ENCODE data around the gene CBX5. TPM values are rescaled to one million over a fixed set of nuclear protein-coding genes. Genes with fewer than 3 reads are reported as not detected.
A peak's percentile ranks its signal among the peaks of the same experiment; 100 is the strongest.

CBX5 gene
- total and polyA plus RNA-seq, 2 of the 8 experiments (the other 6 are each of a cell fraction or from before 2014, with no cell fraction given): 62.4 to 231 TPM

DNA sequence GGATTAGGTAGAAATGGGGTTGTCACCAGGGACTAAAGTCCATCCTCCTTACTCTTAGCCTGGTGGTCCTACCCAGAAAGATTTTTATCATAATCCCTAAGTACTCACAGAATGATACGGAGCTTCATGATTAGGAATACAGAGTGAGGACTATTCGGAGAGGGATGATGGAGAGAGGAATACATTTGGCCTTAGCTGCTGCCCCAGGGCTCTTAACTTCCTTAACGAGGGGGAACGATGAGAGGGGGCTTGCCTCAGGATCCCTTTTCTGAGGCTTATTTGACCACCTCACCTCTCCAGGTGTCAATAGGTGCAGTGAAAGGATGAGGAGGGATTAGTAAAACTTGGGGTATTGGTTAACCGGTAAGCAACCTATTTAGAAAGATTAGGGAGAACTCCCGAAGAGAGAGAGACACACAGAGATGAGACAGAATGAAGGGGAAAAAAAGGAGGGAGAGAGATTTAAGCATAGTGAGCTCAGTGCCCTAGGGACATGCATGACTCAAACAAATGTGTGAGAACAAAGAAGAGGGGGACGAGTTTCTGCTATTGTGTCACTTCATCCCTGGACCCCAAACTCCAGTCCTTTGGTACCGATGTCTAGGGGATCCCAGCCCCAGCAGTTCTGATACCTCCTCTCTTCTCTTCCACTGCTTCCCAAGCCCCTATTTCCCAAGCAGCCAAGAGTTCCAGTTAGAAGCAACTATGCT lies 19.7 kb upstream of the CBX5 start:
- no peak for FAIRE-seq
- H3K14ac ChIP-seq (ENCODE audit: insufficient read length): no peak overlapping the region
- CTCF ChIA-PET (ENCODE audit: partially characterized antibody): interaction anchor here (0.7 to 14.9 kb wide), 18 partner anchors 8 to 119 kb away, joined by 3 to 618 read pairs (median 6); partner anchors contain the start of gene COPZ1
- TF ChIP-seq CTBP2 (IDR thresholded peaks at IDR 0.05; ENCODE audit: borderline replicate concordance, insufficient read depth, insufficient read length, low read length) (no peak), MAFK (IDR thresholded peaks at IDR 0.05; ENCODE audit: low read depth, low read length) (no peak), JUND (IDR thresholded peaks at IDR 0.05; ENCODE audit: low read length) (no peak), SIX5 (IDR thresholded peaks at IDR 0.05; ENCODE audit: low read depth, low read length) (no peak), BACH1 (IDR thresholded peaks at IDR 0.05; ENCODE audit: low read length) (no peak), CBX8 (IDR thresholded peaks at IDR 0.05; ENCODE audit: borderline replicate concordance, low read depth, low read length) (no peak), BCL11A (IDR thresholded peaks at IDR 0.05; ENCODE audit: low read depth in 2 of 2, low read length in 2 of 2) (no peak), SIRT6 (IDR thresholded peaks at IDR 0.05; ENCODE audit: low read length) (no peak), MAX (IDR thresholded peaks at IDR 0.05) (no peak), NRF1 (IDR thresholded peaks at IDR 0.05; ENCODE audit: low read depth, low read length) (no peak), GTF2F1 (IDR thresholded peaks at IDR 0.05; ENCODE audit: borderline replicate concordance, low read depth, low read length) (no peak), CEBPB (IDR thresholded peaks at IDR 0.05; ENCODE audit: low read depth, low read length) (no peak), RFX5 (IDR thresholded peaks at IDR 0.05; ENCODE audit: borderline replicate concordance, low read depth, low read length) (no peak)

More for the DNA sequence above, 19.7 kb upstream of the CBX5 start:
- no peak overlapping the region for H2BK120ac ChIP-seq (replicated peaks; ENCODE audit: low read depth, low read length)
- H3K18ac ChIP-seq (ENCODE audit: extremely low read depth, low read length): peak overlapping the region; percentile 55; the same call in 1 of the 2 replicates
- H3K4me1 ChIP-seq (replicated peaks in 1 of 4; ENCODE audit: control insufficient read depth in 3 of 4, insufficient read depth in 4 of 4, low read length in 3 of 4): peaks cover 12 to 32% (median 21%) of the 10 kb centered on the region in 4 experiments
- H3K4me3 ChIP-seq (ENCODE audit: extremely low read depth in 1 of 4, insufficient read depth in 2 of 4, low read depth in 3 of 4, low read length in 4 of 4): peak overlapping the region; percentile 24 to 63 (median 46); a peak in 7 of 8 replicates
- H3K56ac ChIP-seq (replicated peaks; ENCODE audit: insufficient read length, low read depth, low read length): no peak overlapping the region
- POLR2A ChIA-PET (ENCODE audit: partially characterized antibody): interaction anchor here (0.8 to 4.8 kb wide), 15 partner anchors 8 to 59 kb away, joined by 3 to 105 read pairs (median 6); partner anchors contain the start of genes CBX5, COPZ1 and HNRNPA1
- no peak overlapping the region for H3K4ac ChIP-seq (replicated peaks; ENCODE audit: insufficient read length, low read depth, low read length)
- no peak overlapping the region for H4K5ac ChIP-seq (ENCODE audit: insufficient read length, low read depth, low read length)
- H2AFZ ChIP-seq (ENCODE audit: low read length): no peak overlapping the region
- H4K8ac ChIP-seq (ENCODE audit: extremely low read depth, insufficient read depth, low read length): no peak overlapping the region
- no peaks in the 10 kb centered on the region; a peak in 1 of 8 replicates for H3K36me3 ChIP-seq (ENCODE audit: control insufficient read depth in 2 of 4, insufficient read depth in 4 of 4, low read length in 3 of 4)
- H2BK5ac ChIP-seq (ENCODE audit: low read depth, low read length): no peak overlapping the region
- peak overlapping the region; percentile 85 to 97; a peak in 3 of 4 replicates for H3K4me2 ChIP-seq (ENCODE audit: insufficient read depth in 1 of 2, low read depth in 2 of 2, low read length in 2 of 2)
- H4K91ac ChIP-seq (replicated peaks; ENCODE audit: insufficient read length, low read length): peak overlapping the region; percentile 5
- 88% methylated on average over 8 of the region's 8 CpGs; no CpG with 5 or more reads in 1 of the 2 experiments for WGBS, 2 experiments (ENCODE audit: extremely low coverage in 1 of 2, insufficient coverage in 1 of 2, insufficient read length in 1 of 2, insufficient replicate concordance in 2 of 2, low coverage in 1 of 2, low lambda C conversion rate in 2 of 2, missing lambda C conversion rate in 1 of 2)
- no peaks in the 10 kb centered on the region for H3K79me2 ChIP-seq (ENCODE audit: control insufficient read depth in 1 of 2, insufficient read depth in 2 of 2, low read length in 2 of 2)
- no peak overlapping the region for H2AK5ac ChIP-seq (ENCODE audit: low read depth, low read length)
- no peak for DNase-seq (ENCODE audit: low read depth in 1 of 2, low spot score in 2 of 2)
- H3K27me3 ChIP-seq (replicated peaks in 1 of 4; ENCODE audit: control insufficient read depth in 3 of 4, extremely low read depth in 1 of 4, insufficient read depth in 3 of 4, low read length in 3 of 4): peaks cover 0 to 7% (median 0%) of the 10 kb centered on the region in 4 experiments; a peak in 1 of 7 replicates
- no peaks in the 10 kb centered on the region for H3K9me3 ChIP-seq (ENCODE audit: insufficient read depth in 2 of 2, low read depth in 1 of 2, low read length in 1 of 2)
- no peaks in the 10 kb centered on the region for H4K20me1 ChIP-seq (replicated peaks in 1 of 2; ENCODE audit: control insufficient read depth in 1 of 2, insufficient read depth in 2 of 2, low read length in 2 of 2)
- no peak overlapping the region for H2BK20ac ChIP-seq (ENCODE audit: low read length)
- H3K27ac ChIP-seq (ENCODE audit: low read depth, low read length): no peak overlapping the region
- peaks cover 6% of the 10 kb centered on the region; the same call in 1 of the 2 replicates for H3K23me2 ChIP-seq (ENCODE audit: low read depth, low read length)
- H2BK12ac ChIP-seq (ENCODE audit: low read depth, low read length): 0 out of 2 replicates have a peak overlapping the region, but pooled peaks have one; percentile 10
- H3K23ac ChIP-seq (ENCODE audit: insufficient read length): no peak overlapping the region
- no peaks in the 10 kb centered on the region for H3K79me1 ChIP-seq (ENCODE audit: low read depth, low read length)
- no peak overlapping the region for H2BK15ac ChIP-seq (ENCODE audit: low read length)
- H3K9ac ChIP-seq (replicated peaks in 1 of 4; ENCODE audit: extremely low read depth in 1 of 4, low read depth in 3 of 4, low read length in 3 of 4): no peak overlapping the region
